Stimulated activated CD4-positive, alpha-beta T cell treated with anti-CD3 and anti-CD28 coated beads, Interleukin-2, amount 100 ng/mL, for 48 hours (primary cell): ENCODE measurements around the gene KLF16.
A peak's percentile ranks its signal among the peaks of the same experiment; 100 is the strongest.

ENCODE experiments used
- DNase-seq, 2 donors: peaks; one replicate each; pipeline ENCODE4 v3.0.0-alpha.2; 2020

The KLF16 gene

DNA sequence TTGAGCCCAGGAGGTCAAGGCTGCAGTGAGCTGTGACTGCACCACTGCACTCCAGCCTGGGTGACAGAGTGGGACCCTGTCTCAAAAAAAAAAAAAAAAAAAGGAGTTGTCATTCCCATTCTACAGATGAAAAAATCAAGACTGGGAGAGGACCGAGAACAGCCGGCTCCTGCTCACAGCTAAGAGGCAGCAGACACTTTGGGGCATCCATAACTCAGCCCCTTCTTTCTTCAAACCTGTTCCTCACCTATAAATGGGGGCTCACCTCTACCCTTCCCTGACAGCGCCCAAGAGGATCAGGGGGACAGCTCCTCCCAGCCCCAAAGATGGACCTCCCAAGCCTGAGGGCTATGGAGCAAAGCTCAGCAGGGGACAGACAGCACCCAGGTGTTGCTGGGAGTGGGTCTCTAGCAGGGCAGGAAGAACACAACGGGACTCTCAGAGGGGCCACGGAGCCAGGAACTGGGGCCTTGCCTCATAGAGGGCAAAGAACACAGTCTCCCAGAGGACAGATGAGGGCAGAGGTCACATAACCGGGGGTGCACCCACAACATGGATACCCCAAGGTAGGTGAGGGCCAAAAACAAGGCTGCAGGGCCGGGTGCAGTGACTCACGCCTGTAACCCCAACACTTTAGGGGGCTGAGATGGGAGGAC is 3.4 kb upstream of the KLF16 start:
- no peak for DNase-seq

DNA sequence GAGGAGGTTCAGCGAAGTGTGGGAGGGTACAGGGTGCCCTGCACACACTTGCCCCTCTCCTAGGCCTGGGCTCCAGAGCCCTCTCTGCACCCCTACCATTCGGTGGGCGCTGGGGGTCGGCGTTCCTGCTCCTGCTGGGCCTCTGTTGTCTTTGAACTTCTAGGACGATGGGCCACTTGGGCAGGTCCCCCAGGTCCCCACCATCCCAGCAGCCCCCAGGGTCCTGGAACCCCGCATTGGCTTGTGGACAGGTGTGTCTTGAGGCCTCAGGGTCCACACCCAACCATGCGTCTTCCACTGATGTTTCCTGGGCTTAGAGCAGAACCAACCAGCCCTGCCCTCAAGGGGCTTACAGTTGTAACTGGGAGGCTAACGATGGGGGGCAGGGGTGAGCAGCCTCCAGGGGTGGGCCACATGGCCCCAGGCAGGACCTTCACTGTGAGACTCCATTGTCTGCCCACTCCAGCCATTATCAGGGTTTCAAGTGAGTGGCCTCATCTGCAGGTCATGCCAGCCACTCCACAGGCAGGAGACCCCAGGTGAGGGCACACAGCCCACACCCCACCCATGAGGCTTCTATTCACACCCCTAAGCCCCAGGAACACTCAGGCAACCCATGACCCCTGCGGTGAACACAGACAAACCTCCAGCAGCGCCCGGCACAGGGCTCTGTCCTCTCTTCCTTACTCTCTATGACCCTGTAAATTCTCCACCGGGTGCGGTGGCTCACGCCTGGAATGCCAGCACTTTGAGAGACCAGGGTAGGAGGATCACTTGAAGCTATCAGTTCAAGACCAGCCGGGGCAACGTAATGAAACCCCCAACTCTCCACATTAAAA is 2.0 kb upstream of the KLF16 start:
- no peak for DNase-seq

DNA sequence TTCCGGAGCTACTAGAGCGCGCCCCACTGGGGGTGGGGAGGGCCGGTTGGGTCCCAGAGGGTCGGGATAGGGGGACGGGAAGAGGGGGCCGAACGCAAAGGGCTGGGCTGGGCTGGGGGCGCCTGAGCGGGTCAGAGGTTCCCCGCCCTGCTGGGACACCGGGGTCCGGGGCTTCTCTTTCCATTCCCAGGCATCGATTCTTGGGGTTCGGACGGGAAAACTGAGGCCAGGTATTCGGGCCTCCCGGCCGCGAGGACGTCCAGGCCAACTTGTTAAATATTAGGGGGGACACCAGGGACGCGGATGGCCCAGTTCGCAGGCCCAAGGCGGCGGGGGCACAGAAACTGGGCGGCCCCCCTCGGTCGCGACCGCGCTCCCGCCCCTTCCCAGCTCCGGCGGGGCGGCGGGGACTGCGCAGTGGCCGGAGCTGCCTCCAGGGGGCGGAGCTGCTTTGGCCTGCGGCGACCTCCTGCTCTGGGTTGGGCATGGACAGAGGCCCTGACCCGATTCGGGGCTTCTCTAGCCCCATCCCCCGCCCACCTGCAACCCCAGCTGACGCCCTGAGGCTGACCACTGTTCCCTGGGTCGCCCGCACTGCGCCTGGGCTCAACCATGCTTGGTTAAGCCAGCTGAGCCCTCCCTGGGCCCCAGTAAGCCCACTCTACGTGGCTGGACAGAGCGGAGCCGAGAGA is 1.2 kb upstream of the KLF16 start:
- peak in 1 of 2 donors; percentile 64 for DNase-seq

DNA sequence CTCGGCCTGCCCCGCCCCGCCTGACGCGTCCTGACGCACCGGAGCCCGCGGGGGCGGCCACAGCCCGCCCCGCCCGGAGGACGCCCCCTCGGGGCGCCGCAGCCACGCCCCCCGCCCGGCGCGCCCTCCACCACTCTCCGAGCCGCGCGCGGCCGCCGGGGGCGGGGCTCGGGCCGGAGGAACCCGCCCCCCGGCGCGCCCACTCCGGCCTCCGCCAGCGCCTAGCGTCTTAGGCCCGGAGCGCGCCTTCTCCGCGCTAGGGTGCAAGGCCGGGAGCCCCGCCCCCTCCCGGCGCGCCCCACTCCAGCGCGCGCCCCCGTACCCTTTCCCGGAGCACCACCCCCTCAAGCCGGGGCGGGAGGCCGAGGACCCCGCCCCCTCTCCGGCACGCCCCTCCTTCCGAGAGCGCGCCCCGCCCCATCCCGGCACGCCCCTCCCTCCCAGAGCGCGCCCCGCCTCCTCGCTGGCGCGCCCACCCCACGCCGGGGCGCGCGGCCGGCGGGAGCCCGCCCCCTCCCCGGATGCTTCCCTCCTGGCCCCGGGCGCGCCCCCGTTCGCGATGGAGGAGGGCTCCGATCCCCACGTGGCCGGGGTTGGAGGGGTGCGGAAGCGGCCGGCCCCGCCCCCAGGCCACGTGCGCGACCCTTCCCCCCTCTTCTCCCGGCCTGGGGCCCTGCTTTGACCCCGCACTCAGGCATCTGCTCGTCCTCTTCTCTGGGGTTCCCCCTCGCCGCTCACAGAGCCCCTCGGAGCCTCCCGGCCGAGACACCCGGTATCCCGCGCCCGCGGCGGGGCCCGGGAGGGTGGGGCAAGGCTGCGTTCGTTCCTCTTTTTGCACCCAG is 480 bp upstream of the KLF16 start:
- DNase-seq, result peak; percentile 87 to 93

DNA sequence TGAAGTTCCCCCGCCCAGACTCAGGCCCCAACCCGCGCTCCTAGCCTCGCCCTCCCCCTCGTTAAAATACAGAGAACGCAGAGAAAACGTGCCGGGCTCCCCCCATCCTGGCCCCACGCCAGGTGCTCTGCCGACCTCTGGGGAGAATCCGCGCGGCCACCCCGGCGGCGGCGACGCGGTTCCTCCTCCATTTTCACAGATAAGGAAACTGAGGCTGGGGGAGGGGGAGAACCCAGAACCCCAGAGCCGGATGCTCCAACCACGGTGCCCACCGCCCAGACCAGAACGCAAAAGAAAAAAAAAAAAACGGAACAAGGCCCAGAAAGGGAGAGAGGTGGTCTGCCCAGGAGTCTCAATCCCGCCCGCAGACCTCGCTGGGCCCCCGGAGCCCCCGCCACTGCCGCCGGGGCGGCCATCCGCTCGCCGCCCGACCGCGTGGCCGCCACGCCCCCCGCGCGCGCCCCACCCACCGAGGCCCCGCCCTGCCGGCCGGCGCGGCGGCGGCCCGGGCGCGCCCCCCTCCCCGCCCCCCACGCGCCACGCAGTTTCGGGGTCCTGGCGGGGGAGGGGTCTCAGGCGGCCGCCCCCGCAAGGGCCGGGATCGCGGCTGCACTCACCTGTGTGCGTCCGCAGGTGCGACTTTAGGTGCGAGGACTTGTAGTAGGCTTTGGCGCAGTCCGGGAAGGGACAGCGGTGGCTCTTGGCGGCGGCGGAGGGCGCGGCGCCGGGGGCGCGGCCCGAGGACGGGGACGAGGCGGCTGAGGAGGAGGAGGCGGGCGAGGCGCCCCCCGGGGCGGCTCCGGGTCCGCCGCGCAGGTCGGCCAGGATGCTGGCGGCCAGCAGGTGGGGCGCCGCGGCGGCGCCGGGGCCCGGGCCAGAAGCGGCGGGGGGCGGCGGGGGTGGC is 703 bp downstream of the KLF16 start:
- peak in 1 of 2 donors; percentile 60 for DNase-seq

DNA sequence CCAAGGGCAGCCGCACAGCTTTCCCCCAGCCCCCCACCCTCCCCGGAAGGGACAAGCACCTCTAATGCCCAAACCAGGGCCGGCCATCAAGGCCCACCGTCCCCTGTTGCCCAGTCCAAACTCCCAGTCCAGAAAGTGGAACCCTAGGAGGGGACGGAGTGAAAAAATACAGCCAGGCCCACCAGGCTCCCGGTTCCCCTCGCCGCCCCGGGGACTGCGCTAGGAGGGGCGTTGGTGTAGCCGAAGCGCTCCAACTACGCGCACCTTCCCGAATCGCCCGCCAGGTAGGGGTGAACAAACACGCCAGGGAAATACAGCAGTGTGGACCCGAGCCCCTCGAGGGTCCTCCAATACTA is 1.3 kb downstream of the KLF16 start:
- DNase-seq, result no peak

DNA sequence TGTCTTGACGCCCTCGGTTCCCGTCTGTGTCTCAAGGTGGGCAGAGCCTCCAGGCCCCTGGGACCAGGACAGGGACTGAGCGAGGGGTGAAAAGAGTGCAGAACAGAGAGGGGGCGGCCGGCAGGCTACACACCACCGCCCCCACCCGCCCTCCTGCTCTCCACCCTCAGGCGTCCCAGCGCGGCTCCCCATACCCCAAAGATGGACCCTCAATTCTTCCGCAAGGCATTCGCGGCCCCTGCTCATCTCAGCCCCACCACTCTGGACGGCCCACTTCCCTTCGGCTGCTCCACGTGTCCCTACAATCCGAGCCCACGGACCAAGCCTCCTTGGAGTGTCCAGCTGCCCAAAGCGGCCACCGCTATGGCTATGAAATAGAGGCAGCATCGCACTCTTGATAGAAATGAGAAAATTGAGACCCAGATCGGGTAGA is 1.8 kb downstream of the KLF16 start:
- DNase-seq, result no peak

DNA sequence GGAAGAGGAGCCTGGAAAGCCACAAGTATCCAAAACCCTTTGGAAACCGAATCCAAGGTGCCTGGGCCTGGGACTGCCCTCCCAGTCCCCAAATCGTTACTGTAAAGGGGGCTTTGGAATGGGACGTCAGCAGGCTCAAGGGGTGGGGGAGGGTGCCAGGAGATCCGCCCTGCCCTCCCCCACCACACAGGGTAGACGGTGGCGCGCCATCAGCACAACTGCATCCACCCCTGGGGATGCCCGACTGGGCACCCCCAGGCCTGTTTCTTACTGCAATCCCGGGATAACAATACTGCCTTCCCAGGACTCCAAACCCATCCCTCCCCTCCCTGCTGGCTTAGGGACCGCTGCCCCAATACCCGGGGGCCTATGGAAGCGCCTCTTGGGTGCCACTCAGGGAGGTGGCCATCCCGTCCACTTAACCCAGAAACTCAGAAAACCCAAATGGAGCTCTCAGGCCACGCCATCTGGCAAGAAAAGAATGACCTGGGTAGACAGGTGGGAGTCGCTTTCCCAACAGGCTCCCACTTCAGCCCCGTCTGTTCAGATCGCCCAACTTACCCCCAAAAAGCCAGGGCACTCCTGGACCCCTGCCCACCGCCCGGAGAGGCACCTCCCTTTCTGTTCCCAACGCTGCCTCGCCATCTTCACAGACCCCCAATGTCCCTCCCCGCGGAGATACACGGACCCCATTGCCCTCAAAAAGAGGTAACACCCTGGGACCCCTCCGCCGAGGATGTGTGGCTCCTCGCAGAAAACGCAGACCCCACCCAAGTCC is 2.4 kb downstream of the KLF16 start:
- DNase-seq, result no peak

DNA sequence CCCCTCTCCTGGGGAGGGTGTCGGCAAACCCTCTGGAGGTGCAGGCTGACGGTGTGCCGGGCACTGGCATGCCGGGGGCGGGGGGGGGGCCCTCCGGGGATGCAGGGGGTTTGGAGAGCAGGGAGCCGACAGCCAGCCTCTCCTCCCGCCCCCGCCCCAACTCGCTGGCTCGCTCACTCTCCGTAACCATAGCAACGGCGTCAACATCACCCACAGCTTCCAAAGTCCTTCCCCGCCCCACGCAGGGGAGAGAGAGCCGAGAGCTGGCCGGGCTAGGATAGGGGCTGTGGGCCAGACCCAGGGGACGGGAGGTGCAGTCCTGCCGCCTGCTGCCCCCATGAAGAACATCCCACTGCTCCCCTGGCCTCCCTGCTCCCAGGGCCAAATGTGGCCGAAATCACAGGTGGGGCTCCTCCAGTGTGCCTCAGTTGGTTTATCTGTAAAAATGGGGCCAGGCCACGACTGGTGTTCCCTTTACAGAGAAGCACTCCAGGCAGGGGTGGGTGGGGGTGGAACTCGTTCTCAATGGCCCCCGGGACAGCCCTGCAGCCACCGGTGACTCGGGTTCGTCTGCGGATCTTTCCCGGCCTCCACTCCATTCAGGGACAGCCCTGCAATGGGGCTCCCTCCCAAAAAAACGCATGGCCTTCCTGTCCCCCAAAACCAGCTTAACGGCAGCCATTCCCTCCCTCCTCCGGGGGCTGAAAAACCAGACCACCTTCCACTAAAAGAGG is 3.2 kb downstream of the KLF16 start:
- peak in 1 of 2 donors; percentile 51 for DNase-seq

DNA sequence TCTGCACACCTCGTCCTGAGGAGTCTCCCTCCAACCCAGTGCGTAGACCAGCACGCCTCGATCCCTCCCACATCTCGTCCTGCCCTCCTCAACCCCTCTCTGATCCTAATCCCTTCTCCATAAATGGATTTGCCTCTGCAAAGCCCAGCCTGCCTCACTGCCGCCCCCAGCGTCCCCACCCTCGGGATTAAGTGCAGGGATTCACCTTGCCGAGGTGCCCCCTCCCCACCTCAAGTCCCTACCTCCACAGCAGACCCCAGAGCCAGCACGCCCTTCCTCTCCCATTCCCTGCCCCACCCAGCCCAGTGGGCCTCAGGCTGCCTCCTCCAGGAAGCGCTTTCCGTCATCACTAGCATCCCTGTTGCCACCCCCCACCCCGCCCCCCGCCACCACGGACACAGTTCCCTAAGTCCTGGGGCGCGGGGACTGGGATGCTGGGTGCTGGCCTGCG is 4.0 kb downstream of the KLF16 start:
- no peak for DNase-seq

DNA sequence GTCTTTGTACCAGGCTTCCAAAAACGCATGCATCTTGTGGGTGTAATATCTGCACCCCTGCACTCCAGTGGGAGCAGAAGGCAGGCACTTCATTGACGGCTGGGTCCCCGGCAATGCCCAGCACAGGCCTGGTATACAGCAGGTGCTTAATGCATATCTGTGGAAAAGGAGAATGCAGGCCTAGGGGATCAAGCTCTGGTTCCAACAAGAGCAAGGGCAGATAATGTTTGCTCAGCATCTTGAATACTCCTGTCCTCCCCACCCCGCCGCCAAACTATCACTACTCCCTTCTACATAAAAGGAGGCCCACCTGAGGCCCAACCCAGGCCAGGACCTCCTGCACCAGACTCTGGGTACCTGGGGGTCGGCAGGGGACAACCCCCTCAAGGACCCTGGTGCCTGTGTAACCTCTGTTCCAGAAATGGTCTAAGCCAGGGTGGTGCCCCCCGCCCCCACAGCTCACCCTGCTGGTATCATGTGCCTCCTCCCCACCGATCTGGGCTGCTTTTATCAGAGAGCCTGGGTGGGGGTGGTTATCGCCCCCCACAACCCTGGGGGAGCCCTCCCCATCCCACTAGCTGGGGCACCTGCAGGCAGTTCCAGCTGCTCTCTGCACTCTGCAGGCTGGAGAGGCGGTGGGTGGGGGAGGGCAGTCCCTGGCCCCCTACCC is 4.8 kb downstream of the KLF16 start:
- no peak for DNase-seq

DNA sequence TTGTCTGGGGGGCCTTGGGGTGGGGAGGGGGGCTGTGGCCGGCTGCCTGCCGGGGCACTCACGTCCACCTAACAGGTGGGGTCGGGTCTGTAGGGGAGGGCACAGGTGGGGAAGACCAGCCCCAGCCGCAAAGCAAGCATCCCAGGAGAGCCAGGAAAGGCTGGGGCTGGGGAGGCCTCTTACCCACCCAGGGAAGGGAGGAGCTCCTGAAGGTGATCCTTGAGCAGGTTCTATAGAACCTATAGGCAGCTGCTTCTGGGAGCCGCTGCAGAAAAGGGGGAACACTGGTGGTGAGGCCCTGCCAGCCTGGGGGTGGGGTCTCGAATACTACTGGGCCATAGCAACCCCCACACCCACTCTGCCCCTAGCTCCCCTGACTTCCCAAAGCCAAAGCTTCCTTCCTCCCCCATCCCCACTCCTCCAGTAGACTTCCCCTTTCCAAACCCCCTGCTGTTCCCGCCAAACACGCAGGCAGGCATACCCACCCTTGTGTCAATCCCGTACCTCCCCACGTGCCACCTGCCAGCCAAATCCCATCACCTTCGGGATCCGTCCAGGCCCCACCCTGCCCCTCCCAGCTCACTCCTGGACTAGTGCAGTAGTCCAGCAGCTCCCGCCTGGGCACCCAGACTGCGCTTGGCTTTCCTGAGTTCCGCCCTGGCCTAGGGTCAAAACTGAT is 5.6 kb downstream of the KLF16 start:
- DNase-seq, result no peak

DNA sequence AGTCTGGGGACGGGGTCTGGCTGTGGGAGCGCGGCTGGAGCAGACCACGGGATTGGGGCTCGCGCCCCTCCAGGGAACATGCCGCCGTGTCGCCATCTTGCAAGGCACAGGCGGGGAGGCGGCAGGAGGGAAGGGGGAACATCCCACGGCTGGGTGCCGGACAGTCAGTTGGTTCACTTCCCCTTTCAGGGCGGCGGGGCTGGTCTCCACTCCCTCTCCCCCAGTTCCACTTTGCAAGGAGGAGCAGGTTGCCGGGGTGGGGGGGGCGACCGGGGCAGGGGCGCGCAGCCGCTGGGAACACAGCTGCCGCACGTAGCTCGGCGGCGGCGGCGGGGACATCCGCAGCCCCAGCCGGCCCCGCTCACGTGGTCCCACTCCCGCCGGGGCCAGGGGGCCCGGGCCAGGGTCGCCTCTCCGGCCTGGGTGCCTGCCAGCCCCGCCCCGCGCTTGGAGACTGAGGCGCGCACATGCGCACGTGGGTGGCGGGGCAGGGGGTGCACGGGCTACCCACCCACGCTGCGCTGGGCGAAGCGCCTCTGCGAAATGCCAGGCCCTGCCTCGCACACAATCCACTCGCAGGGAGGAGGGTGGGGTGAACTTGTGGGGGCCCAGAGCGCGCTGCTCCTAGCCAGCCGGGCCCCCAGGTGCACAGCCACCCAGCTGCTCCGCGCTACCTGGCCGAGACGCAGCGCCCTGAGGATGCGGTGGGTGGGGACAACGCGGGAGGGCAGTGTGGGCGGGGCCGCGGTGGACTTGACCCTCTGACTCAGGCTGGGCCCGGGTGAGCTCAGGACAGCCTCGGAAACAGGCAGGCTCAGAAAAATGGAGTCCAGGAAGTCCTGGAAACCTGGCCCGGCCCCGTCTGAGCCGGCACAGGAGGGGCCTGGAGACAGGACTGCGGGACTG is 6.4 kb downstream of the KLF16 start:
- peak in 1 of 2 donors; percentile 41 for DNase-seq

DNA sequence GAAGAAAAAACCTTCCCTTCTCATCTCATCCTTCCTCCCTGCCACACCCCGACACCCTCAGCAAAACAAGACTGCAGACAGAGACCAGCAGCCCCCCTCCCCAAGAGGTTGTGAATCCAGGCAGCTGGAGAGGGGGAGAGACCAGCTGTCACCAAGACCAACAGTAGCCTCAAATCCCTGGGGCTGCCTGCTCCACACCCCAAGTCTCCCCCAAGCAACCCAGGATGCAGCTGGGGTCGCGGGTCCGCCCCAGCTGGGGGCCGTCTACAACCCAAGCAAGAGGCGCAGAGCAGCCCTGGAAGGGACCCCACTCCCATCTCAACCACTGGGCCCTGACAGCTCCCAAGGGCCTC is 7.1 kb downstream of the KLF16 start:
- DNase-seq, result no peak

DNA sequence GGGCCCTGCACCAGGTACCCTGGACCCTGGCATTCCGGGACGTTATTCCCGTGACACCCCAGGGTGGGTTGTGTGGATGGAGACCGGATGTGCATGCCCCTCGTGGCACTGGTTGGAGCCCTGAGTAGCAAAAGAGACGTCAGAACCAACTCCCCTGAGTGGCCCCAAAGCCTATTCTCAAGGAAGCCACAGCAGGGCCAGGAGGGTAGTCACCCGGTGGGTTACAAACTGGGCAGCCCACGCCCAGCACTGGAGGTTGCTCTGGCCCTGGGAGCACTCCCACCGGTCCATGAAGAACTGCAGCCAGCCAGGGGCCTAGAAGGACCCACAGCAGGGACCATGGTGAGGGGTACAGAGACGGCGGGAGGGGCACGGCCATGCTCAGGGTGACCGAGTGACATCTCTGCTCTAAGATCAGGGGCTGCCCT is 7.5 kb downstream of the KLF16 start:
- DNase-seq, result no peak

DNA sequence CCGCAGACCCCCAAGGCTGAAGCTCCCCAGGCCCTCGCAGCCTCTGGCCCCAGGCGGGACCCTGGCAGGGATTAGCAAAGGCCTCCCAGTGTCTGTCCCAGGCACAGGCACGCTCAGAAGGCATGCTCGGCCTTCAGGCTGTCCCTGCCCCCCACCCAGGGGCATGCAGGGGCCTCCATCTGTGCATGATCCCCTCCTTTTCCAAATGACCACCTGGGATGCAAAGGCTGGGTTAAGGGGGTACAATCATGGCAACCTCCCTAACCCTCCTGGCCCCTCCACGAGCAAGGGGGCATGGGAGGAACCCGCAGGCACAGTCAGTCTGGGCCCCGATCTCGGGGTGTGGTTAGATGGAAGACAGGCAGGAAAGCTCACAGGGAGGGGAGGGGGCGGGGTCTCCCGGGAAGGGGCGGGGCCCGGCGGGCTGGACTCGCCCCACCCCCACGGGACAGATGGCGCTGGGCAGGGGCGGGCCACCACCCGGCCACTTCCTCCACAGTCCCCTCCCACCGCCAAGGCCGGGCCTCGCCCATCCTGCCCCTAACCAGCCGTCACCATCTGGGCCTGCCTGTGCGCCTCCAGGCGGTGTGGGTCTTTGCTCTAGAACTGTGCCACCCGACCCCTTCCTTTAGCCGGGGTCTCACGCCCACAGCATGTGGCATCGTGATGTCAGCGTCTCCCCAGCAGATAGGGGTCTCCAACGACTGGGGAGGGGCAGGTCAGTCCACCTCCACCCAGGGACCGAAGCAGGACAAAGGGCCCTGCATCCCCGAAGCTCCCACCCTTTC is 8.1 kb downstream of the KLF16 start:
- DNase-seq, result peak; percentile 75 to 80

DNA sequence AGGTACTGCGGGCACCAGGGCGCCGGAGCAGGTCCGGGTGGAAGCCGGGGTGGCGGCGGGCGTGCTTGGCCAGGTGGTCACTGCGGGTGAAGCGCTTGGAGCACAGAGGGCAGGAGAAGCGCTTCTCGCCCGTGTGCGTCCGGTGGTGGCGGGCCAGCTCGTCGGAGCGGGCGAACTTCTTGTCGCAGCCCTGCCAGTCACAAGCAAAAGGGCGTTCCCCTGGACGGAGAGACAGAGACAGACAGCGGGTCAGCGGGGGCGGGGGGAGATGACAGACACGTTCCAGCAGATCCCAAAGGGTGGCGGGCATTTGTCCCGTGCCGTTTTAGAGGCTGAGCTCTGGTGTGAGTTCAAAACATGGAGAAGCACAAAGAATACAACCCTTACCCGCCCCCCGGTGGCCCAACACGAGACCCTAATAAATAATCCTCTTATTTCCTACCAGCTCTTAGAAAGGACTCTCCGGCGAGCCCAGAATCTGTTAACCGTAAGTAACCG is 8.8 kb downstream of the KLF16 start:
- no peak for DNase-seq
